HEK293 (cell line): ENCODE measurements around the gene IL12A.

Experiments
- CTCF ChIA-PET: fragments of 350-600 bp; formaldehyde crosslinking; extraction: SDS; loops from one replicate; lab custom pipeline; 2021; ENCODE audit warnings: antibody characterized with exemption; lab: Yijun Ruan, JAX
- POLR2A ChIA-PET: fragments of 300-600 bp; formaldehyde crosslinking; extraction: SDS; loops from one replicate; lab custom pipeline; 2020; ENCODE audit warnings: antibody characterized with exemption, inconsistent platforms; lab: Yijun Ruan, JAX
- H3K27ac ChIP-seq: fragments of 200-500 bp; sonication (Bioruptor generic); 2 replicates; pipeline ENCODE4 v1.5.1; 2014; ENCODE audit warnings: low read depth, low read length, control low read depth, inconsistent platforms; ENCODE audit errors: extremely low read depth
- H3K36me3 ChIP-seq, 2 experiments: fragments of 200-500 bp in 1 of 2; sonication (Bioruptor generic) in 1 of 2; 1 replicate in 1 of 2; 2 replicates in 1 of 2; pipeline ENCODE4 v1.5.1; 2014 to 2017; ENCODE audit warnings: inconsistent platforms in 2 of 2, low read length in 2 of 2; ENCODE audit not compliant: control insufficient read depth in 2 of 2, insufficient read depth in 1 of 2
- H3K4me1 ChIP-seq: fragments of 200-500 bp; sonication (Bioruptor generic); 2 replicates; pipeline ENCODE4 v1.5.1; 2014; ENCODE audit warnings: mild to moderate bottlenecking, low read length, inconsistent platforms; ENCODE audit not compliant: control insufficient read depth, insufficient read depth
- H3K4me3 ChIP-seq: 2 replicates; pipeline ENCODE4 v1.5.1; 2011; ENCODE audit warnings: low read depth, mild to moderate bottlenecking, control low read depth, low read length, moderate library complexity
- H3K9me3 ChIP-seq: fragments of 200-500 bp; sonication (Bioruptor generic); 2 replicates; pipeline ENCODE4 v1.5.1; 2014; ENCODE audit warnings: low read depth, low read length, inconsistent platforms; ENCODE audit not compliant: control insufficient read depth, insufficient read depth
- KLF1 ChIP-seq: fragments of 450-650 bp; formaldehyde crosslinking; IDR thresholded peaks from 2 replicates; pipeline ENCODE4 v1.5.1; 2016; ENCODE audit warnings: missing biosample characterization, missing genetic modification characterization
- SP7 ChIP-seq: fragments of 450-650 bp; formaldehyde crosslinking; IDR thresholded peaks from 2 replicates; pipeline ENCODE4 v1.5.1; 2016; ENCODE audit warnings: missing biosample characterization, missing genetic modification characterization
- TCF7L2 ChIP-seq: IDR thresholded peaks from 2 replicates; pipeline ENCODE4 v1.6.1; 2011; ENCODE audit warnings: low read depth, mild to moderate bottlenecking, inconsistent platforms, low read length, moderate library complexity, borderline replicate concordance
- YY1 ChIP-seq: fragments of 450-650 bp; formaldehyde crosslinking; IDR thresholded peaks from 2 replicates; pipeline ENCODE4 v1.5.1; 2018; ENCODE audit warnings: missing biosample characterization, missing genetic modification characterization
- ZBTB20 ChIP-seq: fragments of 450-650 bp; formaldehyde crosslinking; IDR thresholded peaks from 2 replicates; pipeline ENCODE4 v1.5.1; 2016; ENCODE audit warnings: missing biosample characterization, missing genetic modification characterization
- ZFHX2 ChIP-seq: fragments of 450-650 bp; formaldehyde crosslinking; conservative IDR thresholded peaks from 2 replicates; pipeline ENCODE4 v1.5.1; 2016; ENCODE audit warnings: missing biosample characterization, missing genetic modification characterization
- ZNF132 ChIP-seq: fragments of 450-650 bp; formaldehyde crosslinking; IDR thresholded peaks from 2 replicates; pipeline ENCODE4 v1.5.1; 2017; ENCODE audit warnings: missing biosample characterization, missing genetic modification characterization, borderline replicate concordance
- ZNF175 ChIP-seq: fragments of 450-650 bp; formaldehyde crosslinking; IDR thresholded peaks from 2 replicates; pipeline ENCODE4 v1.5.1; 2016; ENCODE audit warnings: missing biosample characterization, missing genetic modification characterization
- ZNF248 ChIP-seq: fragments of 450-650 bp; formaldehyde crosslinking; IDR thresholded peaks from 2 replicates; pipeline ENCODE4 v1.5.1; 2017; ENCODE audit warnings: missing biosample characterization, missing genetic modification characterization
- ZNF350 ChIP-seq: fragments of 450-650 bp; formaldehyde crosslinking; IDR thresholded peaks from 2 replicates; pipeline ENCODE4 v1.5.0; 2017; ENCODE audit warnings: missing biosample characterization, mild to moderate bottlenecking, missing genetic modification characterization
- ZNF37A ChIP-seq: fragments of 450-650 bp; IDR thresholded peaks from 2 replicates; pipeline ENCODE4 v1.5.1; 2018; ENCODE audit warnings: missing biosample characterization, missing genetic modification characterization
- ZNF514 ChIP-seq: fragments of 450-650 bp; formaldehyde crosslinking; IDR thresholded peaks from 2 replicates; pipeline ENCODE4 v1.5.1; 2016; ENCODE audit warnings: missing biosample characterization, missing genetic modification characterization
- ZNF76 ChIP-seq: fragments of 450-650 bp; formaldehyde crosslinking; IDR thresholded peaks from 2 replicates; pipeline ENCODE4; 2016; ENCODE audit warnings: low read depth, missing biosample characterization, missing genetic modification characterization, borderline replicate concordance
- ZNF777 ChIP-seq: fragments of 450-650 bp; formaldehyde crosslinking; IDR thresholded peaks from 2 replicates; pipeline ENCODE4 v1.5.1; 2017; ENCODE audit warnings: missing biosample characterization, missing genetic modification characterization, borderline replicate concordance
- ZSCAN16 ChIP-seq: fragments of 450-650 bp; formaldehyde crosslinking; IDR thresholded peaks from 2 replicates; pipeline ENCODE4 v1.5.1; 2016; ENCODE audit warnings: missing biosample characterization, missing genetic modification characterization
- TF ChIP-seq, protein P1 (sequence below): fragments of 450-650 bp; formaldehyde crosslinking; IDR thresholded peaks from 2 replicates; pipeline ENCODE4 v1.5.1; 2017; ENCODE audit warnings: missing biosample characterization, missing genetic modification characterization
- TF ChIP-seq, protein P2 (sequence below): fragments of 450-650 bp; formaldehyde crosslinking; IDR thresholded peaks from 2 replicates; pipeline ENCODE4 v1.5.1; 2016; ENCODE audit warnings: missing biosample characterization, missing genetic modification characterization
- TF ChIP-seq, protein P3 (sequence below): fragments of 450-650 bp; formaldehyde crosslinking; IDR thresholded peaks from 2 replicates; pipeline ENCODE4 v1.5.1; 2016; ENCODE audit warnings: missing biosample characterization, missing genetic modification characterization
- TF ChIP-seq, protein P4 (sequence below): fragments of 450-650 bp; formaldehyde crosslinking; IDR thresholded peaks from 2 replicates; pipeline ENCODE4 v1.5.1; 2017; ENCODE audit warnings: missing biosample characterization, missing genetic modification characterization

The IL12A gene

DNA sequence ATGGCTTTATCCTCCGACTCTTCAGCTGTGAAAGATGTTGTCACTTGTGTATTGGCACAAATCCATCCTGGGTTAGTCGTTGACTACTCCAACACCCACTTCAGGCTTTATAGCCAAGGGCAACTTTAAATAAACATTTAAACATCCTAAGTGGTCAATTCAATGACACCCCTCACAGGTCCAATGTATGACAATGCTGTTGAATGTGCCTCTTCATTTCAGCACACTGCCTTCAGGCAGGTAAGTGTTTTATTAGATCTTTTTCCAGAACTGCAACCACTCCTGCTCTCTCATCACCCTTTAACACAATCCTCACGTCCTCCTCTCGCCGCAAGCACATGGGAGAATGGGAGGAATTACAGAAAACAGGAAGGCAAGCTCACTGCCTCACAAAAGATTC lies 30.3 kb downstream of the IL12A start:
- H3K27ac ChIP-seq: no peak overlapping the region
- TF ChIP-seq KLF1 (tag by site-specific recombination) (no peak), ZNF248 (tag by site-specific recombination) (no peak), ZFHX2 (no peak), ZBTB20 (tag by site-specific recombination) (no peak), ZNF132 (tag by site-specific recombination) (no peak), ZNF514 (no peak), ZSCAN16 (no peak), SP7 (tag by site-specific recombination) (no peak), TCF7L2 (no peak), ZNF350 (no peak), YY1 (tag by site-specific recombination) (no peak), ZNF777 (no peak), ZNF175 (tag by site-specific recombination) (no peak), ZNF37A (tag by site-specific recombination) (no peak), ZNF76 (tag by site-specific recombination) (no peak)
- TF ChIP-seq, protein P1, sequence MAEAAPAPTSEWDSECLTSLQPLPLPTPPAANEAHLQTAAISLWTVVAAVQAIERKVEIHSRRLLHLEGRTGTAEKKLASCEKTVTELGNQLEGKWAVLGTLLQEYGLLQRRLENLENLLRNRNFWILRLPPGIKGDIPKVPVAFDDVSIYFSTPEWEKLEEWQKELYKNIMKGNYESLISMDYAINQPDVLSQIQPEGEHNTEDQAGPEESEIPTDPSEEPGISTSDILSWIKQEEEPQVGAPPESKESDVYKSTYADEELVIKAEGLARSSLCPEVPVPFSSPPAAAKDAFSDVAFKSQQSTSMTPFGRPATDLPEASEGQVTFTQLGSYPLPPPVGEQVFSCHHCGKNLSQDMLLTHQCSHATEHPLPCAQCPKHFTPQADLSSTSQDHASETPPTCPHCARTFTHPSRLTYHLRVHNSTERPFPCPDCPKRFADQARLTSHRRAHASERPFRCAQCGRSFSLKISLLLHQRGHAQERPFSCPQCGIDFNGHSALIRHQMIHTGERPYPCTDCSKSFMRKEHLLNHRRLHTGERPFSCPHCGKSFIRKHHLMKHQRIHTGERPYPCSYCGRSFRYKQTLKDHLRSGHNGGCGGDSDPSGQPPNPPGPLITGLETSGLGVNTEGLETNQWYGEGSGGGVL (tag by site-specific recombination): no peak
- TF ChIP-seq, protein P2, sequence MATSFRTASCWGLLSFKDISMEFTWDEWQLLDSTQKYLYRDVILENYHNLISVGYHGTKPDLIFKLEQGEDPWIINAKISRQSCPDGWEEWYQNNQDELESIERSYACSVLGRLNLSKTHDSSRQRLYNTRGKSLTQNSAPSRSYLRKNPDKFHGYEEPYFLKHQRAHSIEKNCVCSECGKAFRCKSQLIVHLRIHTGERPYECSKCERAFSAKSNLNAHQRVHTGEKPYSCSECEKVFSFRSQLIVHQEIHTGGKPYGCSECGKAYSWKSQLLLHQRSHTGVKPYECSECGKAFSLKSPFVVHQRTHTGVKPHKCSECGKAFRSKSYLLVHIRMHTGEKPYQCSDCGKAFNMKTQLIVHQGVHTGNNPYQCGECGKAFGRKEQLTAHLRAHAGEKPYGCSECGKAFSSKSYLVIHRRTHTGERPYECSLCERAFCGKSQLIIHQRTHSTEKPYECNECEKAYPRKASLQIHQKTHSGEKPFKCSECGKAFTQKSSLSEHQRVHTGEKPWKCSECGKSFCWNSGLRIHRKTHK (tag by site-specific recombination): no peak
- TF ChIP-seq, protein P3, sequence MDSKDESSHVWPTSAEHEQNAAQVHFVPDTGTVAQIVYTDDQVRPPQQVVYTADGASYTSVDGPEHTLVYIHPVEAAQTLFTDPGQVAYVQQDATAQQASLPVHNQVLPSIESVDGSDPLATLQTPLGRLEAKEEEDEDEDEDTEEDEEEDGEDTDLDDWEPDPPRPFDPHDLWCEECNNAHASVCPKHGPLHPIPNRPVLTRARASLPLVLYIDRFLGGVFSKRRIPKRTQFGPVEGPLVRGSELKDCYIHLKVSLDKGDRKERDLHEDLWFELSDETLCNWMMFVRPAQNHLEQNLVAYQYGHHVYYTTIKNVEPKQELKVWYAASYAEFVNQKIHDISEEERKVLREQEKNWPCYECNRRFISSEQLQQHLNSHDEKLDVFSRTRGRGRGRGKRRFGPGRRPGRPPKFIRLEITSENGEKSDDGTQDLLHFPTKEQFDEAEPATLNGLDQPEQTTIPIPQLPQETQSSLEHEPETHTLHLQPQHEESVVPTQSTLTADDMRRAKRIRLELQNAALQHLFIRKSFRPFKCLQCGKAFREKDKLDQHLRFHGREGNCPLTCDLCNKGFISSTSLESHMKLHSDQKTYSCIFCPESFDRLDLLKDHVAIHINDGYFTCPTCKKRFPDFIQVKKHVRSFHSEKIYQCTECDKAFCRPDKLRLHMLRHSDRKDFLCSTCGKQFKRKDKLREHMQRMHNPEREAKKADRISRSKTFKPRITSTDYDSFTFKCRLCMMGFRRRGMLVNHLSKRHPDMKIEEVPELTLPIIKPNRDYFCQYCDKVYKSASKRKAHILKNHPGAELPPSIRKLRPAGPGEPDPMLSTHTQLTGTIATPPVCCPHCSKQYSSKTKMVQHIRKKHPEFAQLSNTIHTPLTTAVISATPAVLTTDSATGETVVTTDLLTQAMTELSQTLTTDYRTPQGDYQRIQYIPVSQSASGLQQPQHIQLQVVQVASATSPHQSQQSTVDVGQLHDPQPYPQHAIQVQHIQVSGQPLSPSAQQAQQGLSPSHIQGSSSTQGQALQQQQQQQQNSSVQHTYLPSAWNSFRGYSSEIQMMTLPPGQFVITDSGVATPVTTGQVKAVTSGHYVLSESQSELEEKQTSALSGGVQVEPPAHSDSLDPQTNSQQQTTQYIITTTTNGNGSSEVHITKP (tag by site-specific recombination): no peak
- TF ChIP-seq, protein P4, sequence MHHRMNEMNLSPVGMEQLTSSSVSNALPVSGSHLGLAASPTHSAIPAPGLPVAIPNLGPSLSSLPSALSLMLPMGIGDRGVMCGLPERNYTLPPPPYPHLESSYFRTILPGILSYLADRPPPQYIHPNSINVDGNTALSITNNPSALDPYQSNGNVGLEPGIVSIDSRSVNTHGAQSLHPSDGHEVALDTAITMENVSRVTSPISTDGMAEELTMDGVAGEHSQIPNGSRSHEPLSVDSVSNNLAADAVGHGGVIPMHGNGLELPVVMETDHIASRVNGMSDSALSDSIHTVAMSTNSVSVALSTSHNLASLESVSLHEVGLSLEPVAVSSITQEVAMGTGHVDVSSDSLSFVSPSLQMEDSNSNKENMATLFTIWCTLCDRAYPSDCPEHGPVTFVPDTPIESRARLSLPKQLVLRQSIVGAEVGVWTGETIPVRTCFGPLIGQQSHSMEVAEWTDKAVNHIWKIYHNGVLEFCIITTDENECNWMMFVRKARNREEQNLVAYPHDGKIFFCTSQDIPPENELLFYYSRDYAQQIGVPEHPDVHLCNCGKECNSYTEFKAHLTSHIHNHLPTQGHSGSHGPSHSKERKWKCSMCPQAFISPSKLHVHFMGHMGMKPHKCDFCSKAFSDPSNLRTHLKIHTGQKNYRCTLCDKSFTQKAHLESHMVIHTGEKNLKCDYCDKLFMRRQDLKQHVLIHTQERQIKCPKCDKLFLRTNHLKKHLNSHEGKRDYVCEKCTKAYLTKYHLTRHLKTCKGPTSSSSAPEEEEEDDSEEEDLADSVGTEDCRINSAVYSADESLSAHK (tag by site-specific recombination): no peak
- no peaks in the 10 kb centered on the region for H3K9me3 ChIP-seq
- H3K4me3 ChIP-seq: no peak overlapping the region
- H3K36me3 ChIP-seq: no peaks in the 10 kb centered on the region
- ChIA-PET CTCF (no interaction called here), POLR2A (no interaction called here)
- H3K4me1 ChIP-seq: no peaks in the 10 kb centered on the region
